ENCODE results near the gene NOD1.

DNA sequence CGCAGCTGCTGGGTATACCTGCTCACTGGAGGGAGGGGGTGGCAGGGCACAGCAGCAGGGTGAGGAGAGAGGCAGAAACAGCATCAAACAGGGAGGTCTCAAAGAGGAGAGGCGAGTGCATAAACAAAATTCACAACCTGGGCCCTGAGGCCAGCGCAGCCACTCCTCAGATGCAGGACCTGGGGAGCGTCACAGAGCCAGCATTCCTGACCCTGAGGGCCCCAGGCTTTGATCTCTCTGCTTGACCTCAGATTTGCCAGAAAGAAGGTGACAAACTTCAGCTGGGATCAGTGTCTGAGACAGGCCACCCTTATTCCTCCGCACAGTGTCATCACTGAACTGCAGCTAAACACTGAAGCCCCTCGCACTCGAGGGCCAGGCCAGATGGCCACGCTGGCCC lies 25.6 kb downstream of the NOD1 start:
- TF ChIP-seq POLR2A (IDR thresholded peaks at IDR 0.05; ENCODE audit: low read depth, low read length) (no peak), POLR2AphosphoS5 (IDR thresholded peaks at IDR 0.05; ENCODE audit: low read depth, low read length) (no peak)
